ENCODE measurements around the gene FGF16.
A peak's percentile ranks its signal among the peaks of the same experiment; 100 is the strongest.

DNA sequence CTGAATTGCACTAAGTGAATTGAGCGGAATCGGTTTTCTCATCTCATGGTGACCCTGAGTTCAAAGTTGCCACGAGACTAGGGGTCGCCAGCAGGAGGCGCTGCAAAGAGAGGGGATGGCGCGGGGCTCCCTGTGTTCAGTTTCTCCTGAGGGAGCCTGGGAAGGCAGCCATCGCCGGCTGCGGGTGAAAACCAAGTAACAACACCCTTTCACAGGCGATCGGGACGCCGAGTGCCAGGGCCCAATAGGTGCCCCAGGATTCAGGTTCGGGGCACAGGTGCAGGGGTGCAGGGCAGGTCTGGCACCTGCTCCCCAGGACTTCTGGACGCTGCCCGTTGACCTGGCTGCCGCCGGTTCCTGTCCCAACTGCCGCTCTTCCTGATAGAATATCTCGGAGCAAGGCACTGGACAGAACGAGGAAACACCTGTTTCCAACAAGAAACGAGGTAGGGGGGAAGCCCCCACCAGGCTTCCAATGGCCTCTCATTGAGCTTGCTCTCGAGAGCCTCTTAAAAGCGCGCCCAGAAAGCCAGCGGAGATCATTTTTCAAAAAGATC lies 1.1 kb upstream of the FGF16 start:
- TF ChIP-seq SIN3A (IDR thresholded peaks at IDR 0.05; ENCODE audit: low read depth, low read length) (no peak), SREBF2 (IDR thresholded peaks at IDR 0.05; ENCODE audit: low read length) (no peak), EP300 (IDR thresholded peaks at IDR 0.05; ENCODE audit: borderline replicate concordance in 1 of 2, control insufficient read depth in 1 of 2, low read depth in 2 of 2, low read length in 2 of 2) (no peak), ASH2L (IDR thresholded peaks at IDR 0.05; ENCODE audit: borderline replicate concordance, low read depth) (no peak), CHD1 (IDR thresholded peaks at IDR 0.05; ENCODE audit: low read depth, low read length) (no peak), POLR2A (IDR thresholded peaks at IDR 0.05; ENCODE audit: low read depth, low read length) (no peak), POLR2AphosphoS5 (IDR thresholded peaks at IDR 0.05; ENCODE audit: low read length) (no peak), ZSCAN29 (IDR thresholded peaks at IDR 0.05) (no peak), YY1 (IDR thresholded peaks at IDR 0.05; ENCODE audit: low read depth, low read length) (no peak)
- TF ChIP-seq, protein P1, sequence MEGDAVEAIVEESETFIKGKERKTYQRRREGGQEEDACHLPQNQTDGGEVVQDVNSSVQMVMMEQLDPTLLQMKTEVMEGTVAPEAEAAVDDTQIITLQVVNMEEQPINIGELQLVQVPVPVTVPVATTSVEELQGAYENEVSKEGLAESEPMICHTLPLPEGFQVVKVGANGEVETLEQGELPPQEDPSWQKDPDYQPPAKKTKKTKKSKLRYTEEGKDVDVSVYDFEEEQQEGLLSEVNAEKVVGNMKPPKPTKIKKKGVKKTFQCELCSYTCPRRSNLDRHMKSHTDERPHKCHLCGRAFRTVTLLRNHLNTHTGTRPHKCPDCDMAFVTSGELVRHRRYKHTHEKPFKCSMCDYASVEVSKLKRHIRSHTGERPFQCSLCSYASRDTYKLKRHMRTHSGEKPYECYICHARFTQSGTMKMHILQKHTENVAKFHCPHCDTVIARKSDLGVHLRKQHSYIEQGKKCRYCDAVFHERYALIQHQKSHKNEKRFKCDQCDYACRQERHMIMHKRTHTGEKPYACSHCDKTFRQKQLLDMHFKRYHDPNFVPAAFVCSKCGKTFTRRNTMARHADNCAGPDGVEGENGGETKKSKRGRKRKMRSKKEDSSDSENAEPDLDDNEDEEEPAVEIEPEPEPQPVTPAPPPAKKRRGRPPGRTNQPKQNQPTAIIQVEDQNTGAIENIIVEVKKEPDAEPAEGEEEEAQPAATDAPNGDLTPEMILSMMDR (IDR thresholded peaks at IDR 0.05 in 2 of 3, conservative IDR thresholded peaks at IDR 0.05 in 1 of 3; ENCODE audit: control insufficient read depth in 2 of 3, extremely low read depth in 1 of 3, insufficient read depth in 1 of 3, low read depth in 3 of 3, low read length in 3 of 3) = peak in 1 of 3 experiments; percentile 28; a peak in 2 of 6 replicates
- TF ChIP-seq, protein P2, sequence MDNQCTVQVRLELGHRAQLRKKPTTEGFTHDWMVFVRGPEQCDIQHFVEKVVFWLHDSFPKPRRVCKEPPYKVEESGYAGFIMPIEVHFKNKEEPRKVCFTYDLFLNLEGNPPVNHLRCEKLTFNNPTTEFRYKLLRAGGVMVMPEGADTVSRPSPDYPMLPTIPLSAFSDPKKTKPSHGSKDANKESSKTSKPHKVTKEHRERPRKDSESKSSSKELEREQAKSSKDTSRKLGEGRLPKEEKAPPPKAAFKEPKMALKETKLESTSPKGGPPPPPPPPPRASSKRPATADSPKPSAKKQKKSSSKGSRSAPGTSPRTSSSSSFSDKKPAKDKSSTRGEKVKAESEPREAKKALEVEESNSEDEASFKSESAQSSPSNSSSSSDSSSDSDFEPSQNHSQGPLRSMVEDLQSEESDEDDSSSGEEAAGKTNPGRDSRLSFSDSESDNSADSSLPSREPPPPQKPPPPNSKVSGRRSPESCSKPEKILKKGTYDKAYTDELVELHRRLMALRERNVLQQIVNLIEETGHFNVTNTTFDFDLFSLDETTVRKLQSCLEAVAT (IDR thresholded peaks at IDR 0.05) = no peak
- TF ChIP-seq, protein P3, sequence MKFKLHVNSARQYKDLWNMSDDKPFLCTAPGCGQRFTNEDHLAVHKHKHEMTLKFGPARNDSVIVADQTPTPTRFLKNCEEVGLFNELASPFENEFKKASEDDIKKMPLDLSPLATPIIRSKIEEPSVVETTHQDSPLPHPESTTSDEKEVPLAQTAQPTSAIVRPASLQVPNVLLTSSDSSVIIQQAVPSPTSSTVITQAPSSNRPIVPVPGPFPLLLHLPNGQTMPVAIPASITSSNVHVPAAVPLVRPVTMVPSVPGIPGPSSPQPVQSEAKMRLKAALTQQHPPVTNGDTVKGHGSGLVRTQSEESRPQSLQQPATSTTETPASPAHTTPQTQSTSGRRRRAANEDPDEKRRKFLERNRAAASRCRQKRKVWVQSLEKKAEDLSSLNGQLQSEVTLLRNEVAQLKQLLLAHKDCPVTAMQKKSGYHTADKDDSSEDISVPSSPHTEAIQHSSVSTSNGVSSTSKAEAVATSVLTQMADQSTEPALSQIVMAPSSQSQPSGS (IDR thresholded peaks at IDR 0.05; ENCODE audit: low read length) = no peak
